Measurements from ENCODE around the gene CPTP.

The CPTP gene

GRCh38 chr1:1338278-1338677, 13.7 kb downstream of the CPTP start:
- H3K27me3 ChIP-seq, result no peaks in the 10 kb centered on the region
- TF ChIP-seq, protein P1, sequence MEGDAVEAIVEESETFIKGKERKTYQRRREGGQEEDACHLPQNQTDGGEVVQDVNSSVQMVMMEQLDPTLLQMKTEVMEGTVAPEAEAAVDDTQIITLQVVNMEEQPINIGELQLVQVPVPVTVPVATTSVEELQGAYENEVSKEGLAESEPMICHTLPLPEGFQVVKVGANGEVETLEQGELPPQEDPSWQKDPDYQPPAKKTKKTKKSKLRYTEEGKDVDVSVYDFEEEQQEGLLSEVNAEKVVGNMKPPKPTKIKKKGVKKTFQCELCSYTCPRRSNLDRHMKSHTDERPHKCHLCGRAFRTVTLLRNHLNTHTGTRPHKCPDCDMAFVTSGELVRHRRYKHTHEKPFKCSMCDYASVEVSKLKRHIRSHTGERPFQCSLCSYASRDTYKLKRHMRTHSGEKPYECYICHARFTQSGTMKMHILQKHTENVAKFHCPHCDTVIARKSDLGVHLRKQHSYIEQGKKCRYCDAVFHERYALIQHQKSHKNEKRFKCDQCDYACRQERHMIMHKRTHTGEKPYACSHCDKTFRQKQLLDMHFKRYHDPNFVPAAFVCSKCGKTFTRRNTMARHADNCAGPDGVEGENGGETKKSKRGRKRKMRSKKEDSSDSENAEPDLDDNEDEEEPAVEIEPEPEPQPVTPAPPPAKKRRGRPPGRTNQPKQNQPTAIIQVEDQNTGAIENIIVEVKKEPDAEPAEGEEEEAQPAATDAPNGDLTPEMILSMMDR (IDR thresholded peaks at IDR 0.05; ENCODE audit: low read depth, low read length), result no peak
- H3K4me1 ChIP-seq, result no peaks in the 10 kb centered on the region
- no peaks in the 10 kb centered on the region for H3K9me3 ChIP-seq
- DNase-seq, result no peak
- H3K4me3 ChIP-seq (ENCODE audit: low read depth, low read length), result no peak overlapping the region
- H3K36me3 ChIP-seq, result peaks cover 49% of the 10 kb centered on the region

GRCh38 chr1:1340185-1340584, 15.6 kb downstream of the CPTP start:
- no peaks in the 10 kb centered on the region for H3K27me3 ChIP-seq
- no peak for DNase-seq
- H3K9me3 ChIP-seq, result no peaks in the 10 kb centered on the region
- TF ChIP-seq, protein P1 (IDR thresholded peaks at IDR 0.05; ENCODE audit: low read depth, low read length), result no peak
- no peak overlapping the region for H3K4me3 ChIP-seq (ENCODE audit: low read depth, low read length)
- no peaks in the 10 kb centered on the region for H3K4me1 ChIP-seq
- H3K36me3 ChIP-seq, result peaks cover 46% of the 10 kb centered on the region

GRCh38 chr1:1340791-1341548, 16.4 kb downstream of the CPTP start:
- Histone ChIP-seq H3K9me3 (no peaks in the 10 kb centered on the region), H3K4me1 (no peaks in the 10 kb centered on the region), H3K4me3 (ENCODE audit: low read depth, low read length) (no peak overlapping the region), H3K36me3 (peaks cover 44% of the 10 kb centered on the region), H3K27me3 (no peaks in the 10 kb centered on the region)
- no peak for DNase-seq
- TF ChIP-seq, protein P1 (IDR thresholded peaks at IDR 0.05; ENCODE audit: low read depth, low read length), result no peak

DNA sequence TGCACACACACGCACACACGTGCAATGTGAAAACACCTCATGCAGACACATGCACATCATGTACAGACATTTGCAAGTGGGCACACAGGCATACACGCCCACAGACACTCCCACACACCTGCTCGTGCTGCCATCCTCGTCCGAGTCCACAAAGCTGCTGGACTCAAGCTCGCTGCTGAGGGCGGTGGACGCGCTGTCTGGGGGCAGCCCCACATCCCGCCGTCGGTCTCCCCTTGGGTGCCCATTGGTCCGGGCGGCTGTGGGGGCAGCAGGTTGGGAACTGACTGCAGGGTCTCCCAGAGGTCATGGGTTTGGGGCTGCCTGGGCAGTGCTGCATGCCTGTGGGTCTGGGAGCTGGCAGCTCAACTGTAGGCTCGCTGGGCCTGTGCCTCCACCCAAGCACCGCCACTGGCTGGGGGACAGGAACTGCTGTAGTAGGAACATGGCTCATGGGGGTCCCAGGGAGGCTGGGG, 17.0 kb downstream of the CPTP start:
- no peak for DNase-seq
- H3K4me1 ChIP-seq, result no peaks in the 10 kb centered on the region
- H3K36me3 ChIP-seq, result peaks cover 40% of the 10 kb centered on the region
- no peaks in the 10 kb centered on the region for H3K27me3 ChIP-seq
- H3K4me3 ChIP-seq (ENCODE audit: low read depth, low read length), result no peak overlapping the region
- TF ChIP-seq, protein P1 (IDR thresholded peaks at IDR 0.05; ENCODE audit: low read depth, low read length), result no peak
- no peaks in the 10 kb centered on the region for H3K9me3 ChIP-seq

GRCh38 chr1:1342061-1342562, 17.5 kb downstream of the CPTP start:
- H3K4me1 ChIP-seq, result peaks cover under 1% of the 10 kb centered on the region; the same call in 1 of the 2 replicates
- no peaks in the 10 kb centered on the region for H3K9me3 ChIP-seq
- DNase-seq, result no peak
- TF ChIP-seq, protein P1 (IDR thresholded peaks at IDR 0.05; ENCODE audit: low read depth, low read length), result no peak
- H3K4me3 ChIP-seq (ENCODE audit: low read depth, low read length), result no peak overlapping the region
- no peaks in the 10 kb centered on the region for H3K27me3 ChIP-seq
- H3K36me3 ChIP-seq, result peaks cover 38% of the 10 kb centered on the region

DNA sequence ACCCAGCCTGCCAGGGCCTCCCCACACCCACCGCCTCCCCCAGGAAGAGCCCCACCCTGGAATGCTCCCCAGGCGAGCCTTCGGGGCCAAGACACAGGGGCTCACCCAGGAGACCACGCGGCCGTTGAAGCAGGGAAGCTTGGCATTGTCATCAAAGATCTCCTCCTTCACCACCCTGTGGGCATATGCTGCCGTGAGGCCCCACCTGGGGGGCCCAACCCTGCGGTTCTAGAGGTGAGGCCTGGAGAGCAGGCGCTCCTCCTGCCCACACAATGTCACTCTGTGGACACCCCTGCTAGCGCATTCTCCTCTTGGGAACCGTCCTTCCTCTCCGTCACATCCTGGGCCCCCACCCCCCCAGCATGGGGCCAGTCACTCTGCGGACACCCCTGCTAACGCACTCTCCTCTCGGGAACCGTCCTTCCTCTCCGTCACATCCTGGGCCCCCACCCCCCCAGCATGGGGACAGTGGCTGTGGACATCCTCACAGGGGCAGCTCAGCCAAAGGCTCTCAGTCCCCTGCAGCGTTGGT, 18.0 kb downstream of the CPTP start:
- Histone ChIP-seq H3K36me3 (peaks cover 33% of the 10 kb centered on the region), H3K9me3 (no peaks in the 10 kb centered on the region), H3K4me1 (peaks cover 3% of the 10 kb centered on the region; the same call in 1 of the 2 replicates), H3K4me3 (ENCODE audit: low read depth, low read length) (no peak overlapping the region), H3K27me3 (no peaks in the 10 kb centered on the region)
- no peak for DNase-seq
- TF ChIP-seq, protein P1 (IDR thresholded peaks at IDR 0.05; ENCODE audit: low read depth, low read length), result no peak

Measured in BE2C (cell line).